Esophagus mucosa (tissue), 1 donor: ENCODE data around the gene SLC17A1. TPM values are rescaled to one million over a fixed set of nuclear protein-coding genes. Genes with fewer than 3 reads are reported as not detected.

Experiments
- ATAC-seq: fragments of 200-7000 bp; cut with Tn5 transposase; one replicate; pipeline ENCODE4 v1.9.1; 2020
- total RNA-seq: library from RNA; stranded (reverse); gene quantifications from one replicate; pipeline ENCODE4 v1.2.4, GENCODE V29; 2023
- donor health status: DM: yes; HTN: yes; CAD: no.

Gene SLC17A1, protein sequence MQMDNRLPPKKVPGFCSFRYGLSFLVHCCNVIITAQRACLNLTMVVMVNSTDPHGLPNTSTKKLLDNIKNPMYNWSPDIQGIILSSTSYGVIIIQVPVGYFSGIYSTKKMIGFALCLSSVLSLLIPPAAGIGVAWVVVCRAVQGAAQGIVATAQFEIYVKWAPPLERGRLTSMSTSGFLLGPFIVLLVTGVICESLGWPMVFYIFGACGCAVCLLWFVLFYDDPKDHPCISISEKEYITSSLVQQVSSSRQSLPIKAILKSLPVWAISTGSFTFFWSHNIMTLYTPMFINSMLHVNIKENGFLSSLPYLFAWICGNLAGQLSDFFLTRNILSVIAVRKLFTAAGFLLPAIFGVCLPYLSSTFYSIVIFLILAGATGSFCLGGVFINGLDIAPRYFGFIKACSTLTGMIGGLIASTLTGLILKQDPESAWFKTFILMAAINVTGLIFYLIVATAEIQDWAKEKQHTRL
- not detected for total RNA-seq

DNA sequence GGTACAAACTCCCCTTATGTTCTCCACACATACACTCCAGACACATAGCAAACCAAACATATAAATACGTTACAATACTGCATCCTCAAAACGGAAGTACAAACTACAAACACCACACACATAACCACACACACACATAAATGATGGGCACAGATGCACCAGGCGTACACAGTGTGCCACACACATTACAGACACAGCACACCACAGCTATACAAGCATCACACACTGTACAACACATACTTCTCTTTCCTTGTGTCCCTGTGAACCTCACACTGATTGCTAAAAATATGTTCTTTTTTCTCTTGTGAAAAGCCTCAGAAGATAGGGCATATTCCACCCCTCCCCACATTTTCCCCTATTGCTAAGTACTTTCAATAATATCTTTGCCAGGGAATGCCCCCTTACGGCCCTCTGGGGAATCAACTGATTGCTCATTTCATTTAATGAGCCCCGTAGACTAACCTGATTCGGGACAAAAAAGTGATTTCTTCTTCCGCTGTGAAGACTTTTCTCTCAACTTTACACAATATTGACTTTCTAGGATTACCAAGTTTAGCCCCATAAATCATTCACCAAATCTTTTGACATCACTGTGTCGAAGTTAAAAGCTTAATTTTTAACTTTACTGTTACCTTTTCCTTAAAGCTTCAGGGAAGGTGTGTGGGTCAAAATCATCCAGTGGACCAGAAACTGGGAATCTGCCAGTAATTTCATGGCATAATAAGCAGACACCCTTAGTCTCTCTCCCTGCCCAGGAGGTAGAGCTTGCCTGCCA is at the start of gene SLC17A1:
Gene SLC17A1, minus strand, starts transcription at position 521 of the 775 bp plus-strand sequence. CDS start 1,495 bp downstream, outside the sequence.
- no peak for ATAC-seq

GRCh38 chr6:25880601-25881000 is 48.7 kb upstream of the SLC17A1 start:
- no peak for ATAC-seq

DNA sequence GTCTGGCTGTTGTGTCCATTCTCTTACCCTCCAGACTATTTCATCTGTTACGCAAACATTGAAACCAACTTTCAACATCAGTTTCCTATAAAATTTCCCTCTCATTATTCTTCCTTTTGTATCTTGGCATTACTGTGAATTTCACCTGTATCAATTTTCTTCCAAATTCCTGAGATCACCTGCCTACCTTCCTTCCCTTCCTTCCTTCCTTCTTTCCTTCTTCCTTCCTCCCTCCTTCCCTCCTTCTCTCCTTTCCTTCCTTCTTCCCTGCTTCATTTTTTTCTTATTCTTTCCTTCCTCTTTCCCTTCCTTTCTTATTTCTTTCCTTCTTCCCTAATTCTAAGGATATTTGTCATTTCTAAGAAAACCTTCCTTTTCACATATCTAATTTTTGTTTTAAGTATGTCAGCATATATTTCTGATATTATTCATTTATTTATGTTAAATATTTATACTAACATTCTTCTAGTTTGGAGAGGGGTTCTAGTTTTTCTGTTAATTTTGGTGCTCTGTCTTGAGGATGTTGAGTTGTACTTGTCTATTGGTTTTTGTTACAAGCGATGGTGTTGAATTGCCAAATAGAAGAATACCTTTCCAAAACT is 47.0 kb upstream of the SLC17A1 start:
- no peak for ATAC-seq

GRCh38 chr6:25875926-25876602 is 44.2 kb upstream of the SLC17A1 start:
- no peak for ATAC-seq

GRCh38 chr6:25875563-25875905 is 43.7 kb upstream of the SLC17A1 start:
- ATAC-seq, result no peak

DNA sequence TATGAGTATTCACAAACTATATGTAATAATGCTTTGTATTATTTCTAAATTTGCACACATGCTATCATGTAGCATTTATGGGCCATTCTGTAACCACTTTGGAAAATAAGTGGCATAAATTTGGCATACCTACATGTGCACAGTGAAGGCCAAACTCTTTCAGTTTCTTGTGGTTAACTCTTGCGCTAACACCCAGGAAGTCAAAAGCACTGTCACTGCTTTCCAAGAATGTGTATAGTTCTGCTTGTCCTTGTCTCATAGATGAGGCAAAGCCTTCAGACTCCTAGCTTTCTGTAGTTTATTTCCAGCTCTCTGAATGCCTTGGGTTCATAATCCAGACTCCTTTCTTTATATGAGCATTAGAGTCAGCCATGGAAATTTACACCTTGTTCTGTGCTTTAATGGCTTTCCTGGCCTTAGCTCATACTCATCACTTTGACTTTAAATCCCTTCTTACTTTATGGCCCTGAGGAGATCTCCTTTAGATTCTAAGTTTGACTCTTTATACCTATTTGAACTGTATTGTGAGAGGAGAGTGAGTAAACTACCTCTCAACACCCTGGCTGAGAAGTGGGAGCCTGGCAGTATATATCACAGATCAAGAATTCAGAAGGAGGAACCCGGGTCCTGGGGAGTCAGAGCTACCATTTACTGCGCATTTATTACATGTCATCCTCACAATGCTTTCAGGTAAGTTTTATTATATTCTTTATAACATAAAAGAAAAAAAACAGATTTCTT is 43.1 kb upstream of the SLC17A1 start:
- no peak for ATAC-seq

DNA sequence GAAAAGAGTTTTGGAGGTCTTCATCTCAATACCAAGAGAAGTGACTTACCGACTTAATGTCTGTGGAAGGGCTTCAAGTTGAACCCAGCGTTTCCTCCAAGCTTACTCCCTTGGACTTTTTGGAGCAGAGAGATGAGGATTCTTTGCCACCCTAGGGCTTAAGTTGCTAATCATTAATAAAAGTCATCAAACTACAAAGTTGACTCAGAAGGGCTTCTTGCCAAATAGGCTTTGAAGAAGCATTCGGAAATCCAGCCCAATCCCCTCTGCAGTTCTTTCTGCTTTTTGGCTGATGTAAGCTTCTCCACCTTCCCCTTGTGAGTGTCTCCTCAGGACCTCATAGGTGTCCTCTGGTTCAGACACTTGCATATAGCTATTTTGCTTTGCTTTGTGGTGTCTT is 42.3 kb upstream of the SLC17A1 start, which contains the start of gene SLC17A3:
Gene SLC17A3, minus strand, starts transcription at position 126 of the 400 bp plus-strand sequence. CDS start 5,856 bp downstream, outside the sequence.
- ATAC-seq, result no peak

GRCh38 chr6:25872814-25873213 is 41.0 kb upstream of the SLC17A1 start:
- no peak for ATAC-seq

- ATAC-seq, result no peak
Measured at GRCh38 chr6:25869840-25870239, 38.0 kb upstream of the SLC17A1 start.

DNA sequence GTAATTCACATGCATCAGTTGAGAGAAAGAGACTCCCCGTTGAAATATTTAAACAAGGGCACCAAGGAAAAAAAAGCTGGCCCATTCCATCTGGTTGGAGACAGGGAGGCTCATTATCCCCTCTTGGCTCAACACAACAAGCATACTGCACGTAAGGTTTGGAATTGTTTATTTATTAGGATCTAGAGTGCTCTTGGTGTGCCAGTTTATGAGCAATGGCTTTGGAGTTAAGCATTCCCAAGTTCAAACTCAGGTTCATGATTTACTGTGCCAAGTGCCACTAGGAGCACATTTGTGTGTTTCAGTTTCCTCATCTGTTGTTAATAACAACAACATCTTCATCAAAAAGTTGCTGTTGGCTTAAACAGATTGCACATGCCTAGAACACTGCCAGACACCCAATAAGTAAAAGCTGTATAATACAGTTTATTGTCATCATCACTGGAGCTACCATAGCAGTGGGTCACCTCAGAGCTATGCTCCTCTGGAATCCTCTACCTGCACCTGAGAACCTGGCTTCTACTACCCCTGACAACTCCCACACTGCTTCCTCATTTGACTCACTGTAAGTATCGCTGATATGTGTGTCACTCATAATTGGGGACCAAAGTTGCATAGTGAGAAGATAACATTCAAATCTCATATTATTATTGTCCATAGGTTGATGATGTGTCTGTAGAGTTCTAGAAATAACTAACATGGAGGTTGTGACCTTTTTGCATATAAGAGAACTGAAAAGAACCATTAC is 36.8 kb upstream of the SLC17A1 start:
- no peak for ATAC-seq

GRCh38 chr6:25866011-25866410 is 34.2 kb upstream of the SLC17A1 start:
- ATAC-seq, result no peak

DNA sequence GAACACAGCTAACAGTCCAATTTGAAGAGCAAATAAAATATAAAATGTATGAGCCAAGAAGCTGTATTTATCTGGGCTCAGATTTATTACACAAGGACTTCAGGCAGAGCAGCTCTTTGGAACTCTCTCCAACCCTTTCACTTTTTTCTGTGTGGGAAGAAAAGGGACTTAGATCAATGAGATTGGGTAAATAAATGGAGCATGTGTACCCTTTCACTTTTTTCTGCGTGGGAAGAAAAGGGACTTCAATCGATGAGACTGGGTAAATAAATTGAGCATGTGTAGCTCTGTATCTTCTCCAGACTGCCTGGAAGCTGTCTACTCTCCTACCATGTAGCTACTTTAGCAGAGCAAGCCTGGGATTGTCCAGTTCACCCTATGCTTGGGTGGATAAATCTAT is 31.5 kb upstream of the SLC17A1 start:
- ATAC-seq, result no peak

DNA sequence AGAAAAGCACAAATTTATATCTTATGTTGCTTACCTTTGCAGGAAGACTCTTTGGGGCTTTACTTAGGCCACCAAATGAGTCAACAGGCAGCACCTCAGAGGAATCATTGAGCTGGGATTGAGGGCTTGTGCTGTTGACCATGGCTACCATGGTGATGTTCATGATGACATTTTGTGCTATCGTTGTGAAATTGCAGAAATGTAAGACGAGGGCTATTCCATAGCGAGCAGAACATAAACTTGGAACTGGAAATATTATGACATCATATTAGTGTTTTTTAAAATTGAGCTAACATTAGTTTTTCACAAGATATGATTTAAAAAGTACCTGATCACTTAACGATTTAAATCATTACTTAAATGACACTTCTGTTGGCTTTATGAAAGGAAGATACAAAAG is 30.3 kb upstream of the SLC17A1 start:
- no peak for ATAC-seq

DNA sequence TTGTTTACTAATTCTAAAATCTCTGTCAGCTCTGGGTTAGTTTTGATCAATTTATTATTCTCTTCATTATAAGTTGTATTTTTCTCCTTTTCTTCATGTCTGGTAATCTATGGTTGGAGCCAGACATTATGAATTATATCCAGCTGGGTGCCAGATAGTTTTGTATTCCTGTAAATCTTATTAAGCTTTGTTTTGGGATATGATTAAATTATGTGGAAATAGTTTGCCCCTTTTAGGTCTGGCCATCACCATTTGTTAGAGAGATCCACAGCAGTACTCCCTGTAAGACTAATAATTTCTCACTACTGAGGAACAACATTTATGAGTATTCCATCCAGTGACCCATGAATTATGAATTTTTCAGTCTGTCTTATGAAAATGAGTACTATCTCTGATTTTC is 20.9 kb upstream of the SLC17A1 start:
- ATAC-seq, result no peak

GRCh38 chr6:25851961-25852360 is 20.1 kb upstream of the SLC17A1 start:
- no peak for ATAC-seq

DNA sequence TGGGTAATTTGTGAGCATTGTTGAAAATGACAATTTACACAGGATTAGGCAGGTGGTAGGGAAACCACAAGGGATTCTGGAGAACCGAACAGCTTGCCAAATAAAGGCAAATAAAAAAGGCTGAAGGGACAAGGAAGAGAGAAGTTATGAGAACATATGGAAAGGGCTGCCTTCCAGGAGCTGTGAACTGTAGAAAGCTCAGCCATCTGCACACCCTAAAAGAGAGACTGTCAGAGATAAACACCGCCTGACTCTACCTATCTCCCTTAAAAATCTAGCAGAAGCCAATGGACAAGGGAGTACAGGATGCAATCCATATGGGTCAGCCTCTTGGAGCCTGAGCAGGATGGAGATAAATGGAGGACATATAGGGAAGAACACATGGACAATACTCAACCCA is 12.7 kb upstream of the SLC17A1 start:
- no peak for ATAC-seq

DNA sequence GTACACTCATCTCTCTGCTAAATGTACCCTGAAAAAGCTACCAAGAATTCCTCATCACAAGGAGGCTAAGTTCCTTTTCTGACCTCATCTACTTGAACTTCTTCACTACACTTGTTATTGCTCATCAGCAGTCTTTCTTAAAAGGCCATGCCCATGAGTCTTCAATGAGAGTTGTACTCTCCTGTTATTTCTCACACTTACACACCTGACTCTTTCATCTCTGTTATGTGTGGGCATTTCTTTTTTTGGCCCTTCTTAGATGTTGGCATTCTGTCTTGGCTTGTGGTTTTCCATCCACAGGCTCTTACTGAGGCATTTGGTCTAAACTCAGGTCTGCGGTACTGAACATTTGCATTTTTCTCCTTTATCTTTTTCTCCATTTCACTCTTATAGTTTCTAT is 10.7 kb upstream of the SLC17A1 start:
- ATAC-seq, result no peak

- no peak for ATAC-seq
Measured at GRCh38 chr6:25835442-25836283, 3.8 kb upstream of the SLC17A1 start.

- no peak for ATAC-seq
Measured at GRCh38 chr6:25834950-25835349, 3.1 kb upstream of the SLC17A1 start.

- no peak for ATAC-seq
Measured at GRCh38 chr6:25833136-25833535, 1.3 kb upstream of the SLC17A1 start.
